ENCODE measurements around the gene EHD2. TPM values are rescaled to one million over a fixed set of nuclear protein-coding genes. Genes with fewer than 3 reads are reported as not detected.

The EHD2 gene
- polyA plus RNA-seq, 1 donor from 2014 or later: not detected

GRCh38 chr19:47679922-47680857, 33.0 kb upstream of the EHD2 start:
- Histone ChIP-seq H3F3A (ENCODE audit: insufficient read depth, low read length, poor library complexity, severe bottlenecking) (no peaks in the 10 kb centered on the region), H3K27ac (ENCODE audit: low read length) (no peak overlapping the region), H2AFZ (ENCODE audit: low read depth, low read length) (no peak overlapping the region), H3K9me3 (ENCODE audit: low read length) (no peaks in the 10 kb centered on the region), H3K9me2 (ENCODE audit: insufficient read depth, low read length) (no peaks in the 10 kb centered on the region), H4K20me1 (ENCODE audit: insufficient read depth) (no peaks in the 10 kb centered on the region), H3K9ac (ENCODE audit: low read length) (no peak overlapping the region), H3K79me2 (replicated peaks; ENCODE audit: insufficient read depth, low read length) (no peaks in the 10 kb centered on the region), H3K4me3 (ENCODE audit: low read length) (no peak overlapping the region), H3K27me3 (ENCODE audit: insufficient read depth, low read depth, low read length) (no peaks in the 10 kb centered on the region), H3K36me3 (ENCODE audit: insufficient read depth, low read length) (no peaks in the 10 kb centered on the region), H3K4me2 (ENCODE audit: low read length) (no peak overlapping the region)
- TF ChIP-seq EP300 (conservative IDR thresholded peaks at IDR 0.05; ENCODE audit: poor library complexity, severe bottlenecking): no peak

GRCh38 chr19:47680858-47681332, 32.3 kb upstream of the EHD2 start:
- no peaks in the 10 kb centered on the region for H3F3A ChIP-seq (ENCODE audit: insufficient read depth, low read length, poor library complexity, severe bottlenecking)
- TF ChIP-seq REST (IDR thresholded peaks at IDR 0.05; ENCODE audit: borderline replicate concordance): no peak
- TF ChIP-seq RAD21 (conservative IDR thresholded peaks at IDR 0.05): no peak
- TF ChIP-seq SMC3 (conservative IDR thresholded peaks at IDR 0.05; ENCODE audit: poor library complexity): no peak
- no peak for TF ChIP-seq EP300 (conservative IDR thresholded peaks at IDR 0.05; ENCODE audit: poor library complexity, severe bottlenecking)
- TF ChIP-seq POLR2AphosphoS5 (IDR thresholded peaks at IDR 0.05): no peak
- TF ChIP-seq EZH2 (IDR thresholded peaks at IDR 0.05; ENCODE audit: borderline replicate concordance, insufficient read depth, low read length, poor library complexity, severe bottlenecking): no peak
- no peak for TF ChIP-seq MXI1 (conservative IDR thresholded peaks at IDR 0.05; ENCODE audit: poor library complexity, severe bottlenecking)
- TF ChIP-seq TAF1 (IDR thresholded peaks at IDR 0.05; ENCODE audit: low read depth): no peak
- no peak for TF ChIP-seq CTCF (IDR thresholded peaks at IDR 0.05; ENCODE audit: poor library complexity, severe bottlenecking)
- no peak overlapping the region for H3K4me3 ChIP-seq (ENCODE audit: low read length)
- H3K79me2 ChIP-seq (replicated peaks; ENCODE audit: insufficient read depth, low read length): no peaks in the 10 kb centered on the region
- H3K9ac ChIP-seq (ENCODE audit: low read length): no peak overlapping the region
- H4K20me1 ChIP-seq (ENCODE audit: insufficient read depth): no peaks in the 10 kb centered on the region
- no peaks in the 10 kb centered on the region for H3K27me3 ChIP-seq (ENCODE audit: insufficient read depth, low read depth, low read length)
- H2AFZ ChIP-seq (ENCODE audit: low read depth, low read length): no peak overlapping the region
- no peak overlapping the region for H3K4me2 ChIP-seq (ENCODE audit: low read length)
- no peaks in the 10 kb centered on the region for H3K36me3 ChIP-seq (ENCODE audit: insufficient read depth, low read length)
- no peak overlapping the region for H3K27ac ChIP-seq (ENCODE audit: low read length)
- no peaks in the 10 kb centered on the region for H3K9me3 ChIP-seq (ENCODE audit: low read length)
- H3K9me2 ChIP-seq (ENCODE audit: insufficient read depth, low read length): no peaks in the 10 kb centered on the region

All from neural cell (in vitro differentiated cells).